IPS DF 4.7 (cell line): Measurements from ENCODE around the gene NONO.
"Not testable (repeated sequence)": the region's sequence is repeated elsewhere in the genome, so short reads cannot be mapped to it uniquely, and the experiment has no call there.

Source experiments
- DNase-seq: peaks from one replicate; pipeline ENCODE4 v3.0.0-alpha.2; 2013; ENCODE audit warnings: low spot score; ENCODE audit errors: extremely low read depth

NONO gene

DNA sequence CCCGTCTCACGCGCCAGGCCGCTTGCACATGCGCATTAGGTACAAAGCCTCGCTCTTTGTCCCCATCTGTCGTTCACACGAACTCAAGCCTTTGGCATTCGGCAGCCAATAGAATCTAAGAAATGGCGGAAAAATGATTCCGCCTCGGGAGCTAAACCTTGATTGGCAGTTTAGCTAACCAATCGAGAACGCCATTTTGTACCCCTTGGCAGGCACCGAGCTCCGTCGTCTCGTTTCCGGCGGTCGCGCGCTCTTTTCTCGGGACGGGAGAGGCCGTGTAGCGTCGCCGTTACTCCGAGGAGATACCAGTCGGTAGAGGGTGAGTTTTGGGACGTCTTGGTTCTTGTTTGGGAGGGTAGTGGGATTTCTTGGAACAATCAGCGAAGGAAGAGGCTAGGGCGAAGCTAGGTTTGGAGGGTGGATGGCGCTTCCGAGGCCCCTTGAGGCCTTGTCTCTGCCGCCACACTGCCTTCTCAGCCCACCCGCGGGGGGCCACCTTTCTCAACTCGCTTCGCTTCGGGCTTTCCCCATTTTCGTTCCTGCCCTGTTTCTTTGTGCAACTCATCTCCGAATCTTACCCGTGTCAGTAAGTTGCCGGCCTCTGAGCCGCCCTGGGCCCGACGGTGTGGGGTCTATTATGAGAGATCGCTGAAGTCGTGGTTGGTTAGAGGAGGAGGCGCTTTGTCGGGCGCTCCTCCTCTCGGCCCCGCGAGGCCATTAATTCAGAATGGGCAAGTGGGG is at the start of gene NONO:
Gene NONO (plus strand): TSS at position 233 of the 741 bp plus-strand sequence. CDS start 7,003 bp downstream, outside the sequence.
- DNase-seq: peak; percentile 94

DNA sequence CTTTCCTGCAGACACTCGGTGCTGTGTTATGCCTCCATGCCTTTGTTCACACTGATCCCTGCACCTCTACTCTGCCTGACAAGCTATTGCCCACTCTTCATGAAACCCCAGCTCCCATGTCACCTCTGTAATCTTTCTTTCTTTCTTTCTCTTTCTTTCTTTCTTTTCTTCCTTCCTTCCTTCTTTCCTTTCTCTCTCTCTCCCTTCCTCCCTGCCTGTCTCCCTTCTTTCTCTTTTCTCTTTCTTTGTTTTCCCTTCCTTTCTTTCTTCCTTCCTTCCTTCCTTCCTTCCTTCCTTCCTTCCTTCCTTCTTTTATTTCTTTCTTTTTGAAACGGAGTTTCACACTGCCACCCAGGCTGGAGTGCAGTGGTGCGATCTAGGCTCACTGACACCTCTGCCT is 48.0 kb upstream of the NONO start:
- no peak for DNase-seq

DNA sequence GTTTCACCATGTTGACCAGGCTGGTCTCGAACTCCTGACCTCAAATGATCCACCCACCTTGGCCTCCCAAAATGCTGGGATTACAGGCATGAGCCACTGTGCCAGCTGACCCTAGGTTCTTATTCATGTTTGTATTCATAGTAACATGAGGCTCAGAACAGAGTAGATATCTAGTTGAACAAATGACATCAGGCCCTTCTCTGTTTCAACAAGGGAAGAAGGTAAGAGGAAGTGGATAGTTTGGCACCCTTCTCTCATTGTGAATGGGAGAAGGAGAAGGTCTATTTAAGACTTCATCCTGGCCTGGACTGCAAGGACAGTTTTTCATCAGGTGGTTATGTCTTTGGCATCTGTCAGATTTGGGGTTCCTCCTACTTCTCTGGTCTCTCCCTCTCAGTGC is 46.6 kb upstream of the NONO start:
- DNase-seq: no peak

GRCh38 chrX:71239781-71240180 is 43.7 kb upstream of the NONO start:
- no peak for DNase-seq

- DNase-seq: no peak
Measured at GRCh38 chrX:71241301-71241700, 42.1 kb upstream of the NONO start.

DNA sequence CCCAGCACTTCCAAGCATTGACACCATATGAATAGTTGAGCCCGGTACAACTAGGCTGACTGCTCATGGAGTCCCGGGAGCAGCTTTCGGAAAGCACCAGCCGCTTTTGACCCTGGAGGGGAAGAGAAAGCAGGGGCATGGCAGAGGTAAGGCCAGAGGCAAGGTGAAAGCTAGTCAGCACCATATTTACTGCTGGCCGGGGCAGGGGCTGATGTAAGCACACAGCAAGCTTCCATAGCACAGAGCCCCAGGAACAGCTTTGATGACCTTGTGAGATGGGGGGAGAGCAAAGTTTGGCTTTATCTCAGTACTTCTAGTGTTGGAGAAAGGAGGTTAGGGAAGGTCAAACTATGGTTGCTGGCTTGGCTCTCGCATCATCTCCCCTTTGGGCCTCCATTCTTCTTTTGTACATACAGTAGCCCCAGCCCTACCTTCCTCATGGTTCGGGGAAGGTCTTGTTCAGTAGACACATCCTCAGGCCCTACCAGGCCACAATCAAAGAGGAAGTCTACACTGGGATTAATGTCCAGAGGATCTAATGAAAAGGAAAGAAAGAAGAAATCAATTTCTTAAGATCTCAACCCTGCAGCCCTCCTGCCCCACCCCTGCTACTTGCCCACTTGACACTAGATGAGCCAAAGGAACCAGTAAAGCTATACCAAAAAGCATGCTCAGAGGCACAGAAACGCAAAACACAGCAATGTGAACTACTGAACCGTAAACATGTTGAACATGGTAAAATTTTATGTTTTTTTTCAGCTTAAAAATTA is 38.9 kb upstream of the NONO start:
- DNase-seq: no peak

DNA sequence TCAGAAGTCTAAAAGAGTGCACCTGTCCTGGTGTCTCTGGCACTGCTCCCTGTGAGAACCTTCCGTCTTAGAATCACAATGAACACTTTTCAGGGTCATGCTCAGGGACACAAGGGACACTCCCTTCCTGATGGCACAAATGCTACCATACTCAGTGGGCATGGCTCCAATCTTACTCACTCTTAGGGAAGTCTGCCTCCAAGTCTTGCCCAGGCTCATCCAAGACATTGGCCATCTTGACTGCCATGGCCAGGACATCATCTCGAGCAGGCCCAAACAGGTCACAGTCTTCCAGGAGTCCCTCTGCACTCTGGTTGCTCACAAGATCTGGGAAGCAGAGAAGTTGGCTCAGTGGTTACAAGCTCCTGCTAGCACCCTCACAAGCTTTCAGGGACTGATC is 38.3 kb upstream of the NONO start:
- no peak for DNase-seq

DNA sequence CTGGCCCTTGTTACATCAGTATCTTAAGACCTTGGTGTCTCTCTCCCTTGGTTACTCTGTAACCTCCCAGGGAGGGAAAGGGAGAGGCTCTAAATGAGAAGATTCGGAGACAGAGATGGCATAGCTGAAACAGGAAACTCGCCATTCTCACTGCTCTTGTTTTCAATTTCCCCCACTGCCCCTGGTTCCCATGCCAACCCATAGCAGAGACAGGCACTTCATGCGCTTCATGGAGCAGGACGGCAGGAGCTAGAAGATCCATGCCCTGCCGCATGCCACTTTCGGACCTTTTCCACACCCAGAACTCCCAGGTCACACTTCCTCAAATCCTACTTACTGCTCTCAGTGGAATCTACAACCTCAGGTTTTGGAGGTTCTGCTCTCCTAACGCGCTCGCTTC is 32.6 kb upstream of the NONO start:
- no peak for DNase-seq

- no peak for DNase-seq
Measured at GRCh38 chrX:71251466-71251973, 31.9 kb upstream of the NONO start.

GRCh38 chrX:71252221-71252620 is 31.2 kb upstream of the NONO start:
- no peak for DNase-seq

DNA sequence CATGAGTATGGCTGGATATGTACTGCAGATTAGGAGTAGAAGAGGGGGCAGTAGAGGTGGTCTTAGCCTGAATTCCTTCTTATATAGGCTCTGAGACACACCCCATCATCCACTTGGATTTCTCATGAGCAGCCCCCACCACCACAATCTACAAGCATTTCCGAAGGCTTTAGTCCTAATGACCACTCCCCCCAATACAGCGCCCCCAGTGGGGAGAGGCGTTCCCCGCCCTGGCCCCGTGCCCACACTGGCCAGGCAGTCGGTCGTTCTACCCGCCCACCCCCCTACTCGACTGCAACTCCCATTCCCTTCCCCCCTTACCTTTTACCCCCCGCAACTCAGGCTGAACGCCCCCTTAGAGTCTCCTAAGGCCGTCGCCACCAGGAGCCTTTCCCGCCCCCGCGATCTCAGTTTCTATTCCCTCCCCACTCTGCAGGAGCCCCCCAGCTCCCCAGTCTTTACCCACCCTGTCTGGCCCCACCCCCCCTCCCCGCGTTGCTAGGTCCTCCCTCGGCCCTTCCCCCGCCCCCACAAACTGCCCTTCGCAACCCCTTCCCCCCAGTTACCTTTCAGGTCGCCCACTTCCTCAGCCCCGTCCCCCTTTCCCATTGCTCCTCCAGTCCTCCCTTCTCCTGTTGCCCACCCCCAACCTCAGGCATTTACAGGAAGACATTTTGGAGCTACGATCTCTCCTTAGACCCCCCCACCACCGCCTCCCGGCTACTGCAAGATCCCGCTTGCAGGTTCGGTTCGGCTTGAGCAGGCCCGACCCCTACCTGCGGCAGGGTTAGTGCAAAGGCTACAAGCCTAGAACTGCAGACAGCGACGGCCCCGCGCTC is 30.0 kb upstream of the NONO start:
- DNase-seq: no peak

DNA sequence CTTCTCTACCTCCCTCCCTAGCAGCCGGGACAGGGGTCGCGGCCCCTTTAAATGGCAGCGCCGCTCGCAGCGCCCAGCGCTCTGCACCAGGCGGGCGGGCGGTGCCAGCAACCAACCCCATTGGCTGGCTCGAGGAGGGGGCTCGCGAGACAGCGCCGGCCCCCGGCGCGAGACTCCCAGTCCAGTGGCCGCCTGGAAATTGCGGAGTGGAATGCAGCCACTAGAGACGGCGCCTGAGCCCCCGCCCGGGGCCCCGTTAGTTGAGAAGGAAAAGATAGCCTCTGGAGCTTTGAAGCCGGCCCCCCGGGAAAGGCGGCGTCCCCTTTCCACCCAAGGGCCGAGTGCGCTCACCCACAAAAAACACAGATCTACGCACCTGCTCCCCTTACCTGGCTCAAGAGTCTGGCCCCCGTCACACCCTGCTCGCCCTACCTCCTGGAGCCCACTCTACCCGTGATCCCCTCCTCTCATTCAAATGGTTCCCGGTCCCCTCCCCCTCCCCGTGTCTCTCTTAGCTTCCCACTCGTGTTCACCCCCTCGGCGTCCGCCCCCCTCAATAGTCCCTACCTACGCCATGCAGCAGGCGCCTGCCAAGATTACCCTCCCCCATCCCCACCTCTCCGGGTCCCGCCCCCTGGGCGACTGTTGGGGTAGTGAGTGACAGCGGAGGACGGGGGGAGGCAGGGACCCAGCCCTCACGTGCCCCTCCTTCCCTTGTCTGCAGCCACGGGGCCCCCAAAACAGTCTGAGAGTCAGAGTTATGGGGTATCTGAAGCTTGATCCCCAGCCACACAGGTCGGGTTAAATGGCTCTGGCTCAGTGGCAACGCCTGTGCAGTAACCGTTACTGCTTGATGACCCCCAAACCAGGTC is 29.1 kb upstream of the NONO start, which contains the start of gene ZMYM3:
Gene ZMYM3 (minus strand): TSS at position 49 of the 872 bp plus-strand sequence. CDS start 885 bp downstream, outside the sequence.
- no peak for DNase-seq

DNA sequence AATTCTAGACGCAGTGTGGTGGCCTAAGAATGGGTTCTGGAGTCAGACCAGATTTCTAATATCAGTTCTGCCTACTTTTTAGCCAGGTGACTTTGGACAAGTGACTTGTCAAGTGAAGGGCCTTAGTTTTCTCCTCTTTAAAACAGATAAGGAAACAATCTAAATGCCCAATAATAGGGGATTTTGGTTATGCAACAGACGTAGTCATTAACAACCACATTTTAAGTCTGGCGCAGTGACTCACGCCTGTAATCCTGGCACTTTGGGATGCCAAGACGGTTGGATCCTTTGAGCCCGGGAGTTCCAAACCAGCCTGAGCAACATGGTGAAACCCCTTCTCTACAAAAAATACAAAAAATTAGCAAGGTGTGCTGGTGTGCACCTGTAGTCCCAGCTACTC is 27.4 kb upstream of the NONO start:
- no peak for DNase-seq

DNA sequence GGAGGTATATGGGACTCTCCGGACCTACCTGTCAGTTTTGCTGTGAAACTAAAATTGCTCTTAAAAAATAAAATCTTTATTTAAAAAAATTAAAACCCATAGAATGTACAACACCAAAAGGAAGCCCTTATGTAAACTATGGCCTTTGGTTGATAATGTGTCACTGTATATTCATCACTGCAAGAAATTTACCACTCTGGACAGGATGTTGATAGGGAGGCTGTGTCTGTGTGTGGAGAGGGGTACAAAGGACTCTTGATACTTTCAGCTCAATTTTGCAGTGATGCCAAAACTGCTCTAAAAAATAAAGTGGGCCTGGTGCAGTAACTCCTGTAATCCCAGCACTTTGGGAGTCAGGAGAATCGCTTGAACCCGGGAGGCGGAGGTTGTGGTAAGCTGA is 26.6 kb upstream of the NONO start:
- no peak for DNase-seq

DNA sequence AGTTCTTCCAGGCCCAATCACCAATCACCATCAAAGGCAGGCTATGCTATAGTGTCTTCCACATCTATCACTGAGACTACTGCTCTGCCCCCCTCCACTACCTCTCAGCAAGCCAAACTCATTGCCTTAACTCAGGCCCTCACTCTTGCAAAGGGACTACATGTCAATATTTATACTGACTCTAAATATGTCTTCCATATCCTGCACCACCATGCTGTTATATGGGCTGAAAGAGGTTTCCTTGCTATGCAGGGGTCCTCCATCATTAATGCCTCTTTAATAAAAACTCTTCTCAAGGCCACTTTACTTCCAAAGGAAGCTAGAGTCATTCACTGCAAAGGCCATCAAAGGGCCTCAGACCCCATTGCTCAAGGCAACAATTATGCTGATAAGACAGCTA is 14.8 kb upstream of the NONO start:
- not testable (repeated sequence) for DNase-seq

- no peak for DNase-seq
Measured at GRCh38 chrX:71269801-71270395, 13.5 kb upstream of the NONO start.

- DNase-seq: not testable (repeated sequence)
Measured at GRCh38 chrX:71272313-71272712, 11.1 kb upstream of the NONO start.

GRCh38 chrX:71281300-71281699 is 2.1 kb upstream of the NONO start:
- not testable (repeated sequence) for DNase-seq

DNA sequence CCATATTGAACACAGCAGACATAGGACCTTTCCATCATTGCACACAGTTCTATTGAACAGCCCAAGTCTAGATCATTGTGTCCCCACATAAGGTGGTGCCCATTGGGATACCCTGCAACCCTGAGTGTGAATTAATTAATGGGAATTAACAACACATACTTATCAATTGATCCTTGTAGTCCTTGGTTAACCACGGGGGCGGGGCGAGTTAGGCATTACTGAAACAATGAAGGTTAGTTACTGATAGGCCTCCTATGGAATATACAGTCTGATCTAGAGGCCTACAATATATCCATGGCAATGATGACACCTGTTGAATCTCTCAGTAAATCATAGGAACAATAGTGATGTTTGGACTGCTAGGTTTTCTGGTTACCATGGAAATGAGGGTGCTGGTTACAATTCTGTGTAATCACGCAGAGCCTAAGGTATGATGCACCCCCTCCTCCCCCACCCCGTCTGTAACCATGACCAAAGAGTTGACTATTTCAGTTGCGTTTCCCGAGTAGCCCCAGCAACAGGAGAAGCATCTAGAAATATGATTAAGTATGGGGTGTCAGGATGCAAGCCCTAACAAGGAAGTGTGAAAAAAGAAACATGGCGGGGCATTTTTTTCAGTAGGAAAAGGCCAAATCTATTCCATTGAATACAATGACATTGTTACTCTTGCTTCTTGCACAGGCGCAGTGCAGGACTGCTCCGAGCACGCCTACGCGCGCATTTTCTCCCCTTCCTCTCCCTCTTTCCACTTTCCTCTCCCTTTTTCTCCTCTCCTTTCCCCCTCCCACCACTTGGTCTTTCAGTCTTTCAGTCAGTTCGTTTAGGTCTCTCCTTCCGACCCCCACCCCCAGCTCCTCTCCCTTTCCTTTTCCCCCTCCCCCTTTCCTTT is 677 bp upstream of the NONO start:
- no peak for DNase-seq
